Transverse colon (tissue), 3 donors: ENCODE results near the gene TRPV2.

Experiments used
- CTCF ChIP-seq, 5 experiments: fragments of 200-600 bp in 3 of 5; fragments of 450-650 bp in 2 of 5; sonication (generic) in 3 of 5; IDR thresholded peaks; 1 replicate in 2 of 5; 2 replicates in 3 of 5; pipeline ENCODE4 v1.5.1; 2016 to 2017; ENCODE audit warnings: antibody characterized with exemption in 5 of 5, inconsistent platforms in 3 of 5, mild to moderate bottlenecking in 2 of 5, moderate library complexity in 1 of 5
- POLR2A ChIP-seq: fragments of 450-650 bp; IDR thresholded peaks from one replicate; pipeline ENCODE4 v1.6.1; 2016; ENCODE audit warnings: antibody characterized with exemption, mild to moderate bottlenecking, moderate library complexity

GRCh38 chr17:16423226-16423872 is 8.0 kb downstream of the TRPV2 start:
- no peak for TF ChIP-seq POLR2A
- TF ChIP-seq CTCF (IDR thresholded peaks at IDR 0.05) = no peak
